GM21723 (cell line): ENCODE data around the gene WFIKKN1.

Experiments
- ATAC-seq: cut with Tn5 transposase; IDR thresholded peaks from one replicate; pipeline ENCODE4 v1.9.1; 2021; ENCODE audit warnings: mild to moderate bottlenecking, moderate library complexity; ENCODE audit not compliant: unreplicated experiment

The WFIKKN1 gene

GRCh38 chr16:672371-672770 is 41.6 kb downstream of the WFIKKN1 start:
- no peak for ATAC-seq

DNA sequence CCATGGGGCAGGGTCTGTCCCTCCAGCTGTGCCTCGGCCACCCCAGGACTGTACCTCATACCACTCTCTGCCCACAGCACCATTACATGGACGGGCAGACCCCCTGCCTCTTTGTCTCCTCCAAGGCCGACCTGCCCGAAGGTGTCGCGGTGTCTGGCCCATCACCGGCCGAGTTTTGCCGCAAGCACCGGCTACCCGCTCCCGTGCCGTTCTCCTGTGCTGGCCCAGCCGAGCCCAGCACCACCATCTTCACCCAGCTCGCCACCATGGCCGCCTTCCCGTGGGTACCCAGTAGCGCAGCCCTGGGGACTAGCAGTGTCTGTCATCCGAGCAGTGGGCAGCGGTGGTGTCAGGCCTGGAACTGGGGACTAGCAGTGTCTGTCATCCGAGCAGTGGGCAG is 42.1 kb downstream of the WFIKKN1 start:
- ATAC-seq, result no peak

GRCh38 chr16:673399-673991 is 42.7 kb downstream of the WFIKKN1 start:
- no peak for ATAC-seq

DNA sequence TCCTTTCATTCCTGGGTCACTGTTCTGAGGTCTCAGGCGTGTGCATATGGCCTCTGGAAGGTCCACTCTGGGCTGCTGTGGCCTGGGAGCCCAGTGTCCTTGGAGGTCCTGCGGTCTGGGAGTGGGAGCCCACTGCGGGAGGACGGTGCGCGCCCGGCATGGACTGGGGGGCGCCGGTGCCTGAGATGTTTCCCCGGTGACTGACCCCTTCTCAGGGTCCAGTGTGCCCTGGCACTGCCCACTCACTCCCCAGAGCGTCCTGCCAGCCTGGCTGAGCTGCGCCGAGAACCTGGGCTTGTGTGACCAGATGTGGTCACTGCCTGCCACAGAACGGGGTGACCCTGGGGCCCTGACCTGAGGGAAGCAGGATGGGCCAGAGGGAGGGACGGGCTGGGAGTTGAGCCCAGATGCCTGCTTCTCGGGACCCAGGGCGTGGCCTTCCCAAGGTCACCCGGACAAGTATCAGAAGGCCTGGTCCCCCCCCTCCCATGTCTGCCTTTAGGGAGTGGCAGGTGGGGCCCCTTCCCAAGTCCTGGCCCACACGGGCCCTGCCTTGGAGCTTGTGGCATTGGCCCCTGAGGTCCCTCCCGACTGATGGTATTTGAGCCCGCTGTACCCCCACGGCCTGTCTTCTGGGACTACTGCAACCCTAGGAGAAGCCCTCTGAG is 43.6 kb downstream of the WFIKKN1 start:
- no peak for ATAC-seq

- ATAC-seq, result no peak
Observed at GRCh38 chr16:674968-675883, 44.4 kb downstream of the WFIKKN1 start, which contains the start of gene RHBDL1. RHBDL1 (plus strand) TSS chr16:675671; CDS start chr16:675791, 120 bp downstream.

- ATAC-seq, result no peak
Observed at GRCh38 chr16:675884-676564, 45.2 kb downstream of the WFIKKN1 start.

- no peak for ATAC-seq
Observed at GRCh38 chr16:676565-676902, 45.7 kb downstream of the WFIKKN1 start.

GRCh38 chr16:676913-677312 is 46.1 kb downstream of the WFIKKN1 start:
- ATAC-seq, result no peak

DNA sequence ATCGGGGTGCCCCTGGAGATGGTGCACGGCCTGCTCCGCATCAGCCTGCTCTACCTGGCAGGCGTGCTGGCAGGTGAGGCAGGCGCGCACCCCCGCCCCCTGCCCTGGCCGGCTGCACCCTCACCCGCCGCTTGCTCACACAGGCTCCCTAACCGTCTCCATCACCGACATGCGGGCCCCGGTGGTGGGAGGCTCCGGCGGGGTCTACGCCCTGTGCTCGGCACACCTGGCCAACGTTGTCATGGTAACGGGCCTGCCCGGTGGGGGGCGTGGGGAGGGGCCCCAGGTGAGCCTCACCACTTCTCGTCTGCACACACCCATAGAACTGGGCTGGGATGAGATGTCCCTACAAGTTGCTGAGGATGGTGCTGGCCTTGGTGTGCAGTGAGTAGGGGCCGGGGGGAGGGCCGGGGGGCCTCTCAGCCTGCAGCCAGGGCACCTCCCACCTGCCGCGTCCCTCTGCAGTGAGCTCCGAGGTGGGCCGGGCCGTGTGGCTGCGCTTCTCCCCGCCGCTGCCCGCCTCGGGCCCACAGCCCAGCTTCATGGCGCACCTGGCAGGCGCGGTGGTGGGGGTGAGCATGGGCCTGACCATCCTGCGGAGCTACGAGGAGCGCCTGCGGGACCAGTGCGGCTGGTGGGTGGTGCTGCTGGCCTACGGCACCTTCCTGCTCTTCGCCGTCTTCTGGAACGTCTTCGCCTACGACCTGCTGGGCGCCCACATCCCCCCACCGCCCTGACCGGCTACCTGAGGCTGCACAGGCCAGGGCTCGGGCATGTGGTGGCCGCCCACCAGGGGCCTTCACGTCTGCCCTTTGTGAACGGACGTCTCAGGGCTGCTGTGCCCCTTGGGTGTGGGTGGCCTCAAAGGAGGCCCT is 46.8 kb downstream of the WFIKKN1 start:
- no peak for ATAC-seq

DNA sequence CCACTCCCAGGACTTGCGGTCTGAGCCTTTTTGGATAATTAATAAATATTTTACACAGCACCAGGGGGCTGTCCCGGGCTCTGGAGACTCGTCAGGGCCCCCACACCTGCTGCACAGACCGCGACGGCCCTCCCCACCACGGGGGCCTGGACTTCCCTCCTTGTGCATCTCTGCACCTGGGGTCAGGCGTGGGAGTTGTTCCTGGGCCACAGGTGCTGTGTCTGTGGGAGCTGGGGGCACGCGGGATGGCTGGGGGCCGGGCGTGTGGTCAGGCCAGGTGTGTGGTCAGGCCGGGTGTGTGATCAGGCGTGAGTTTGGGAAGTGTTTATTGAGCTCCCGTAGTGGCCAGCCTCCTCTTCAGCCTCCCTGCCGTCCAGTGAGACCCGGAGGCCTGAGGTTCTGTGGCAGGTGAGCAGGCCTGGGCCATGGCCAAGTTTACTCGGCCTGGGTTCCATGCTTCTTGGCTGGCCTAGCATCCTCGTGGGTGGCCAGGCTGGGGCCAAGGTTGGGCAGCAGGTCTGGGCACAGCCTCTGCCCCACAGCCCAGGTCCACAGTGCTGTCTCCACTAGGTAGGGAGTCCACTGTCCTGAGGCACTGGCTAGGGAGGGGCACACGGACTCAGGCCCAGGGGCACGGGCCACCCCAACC is 47.5 kb downstream of the WFIKKN1 start:
- ATAC-seq, result no peak

- no peak for ATAC-seq
Observed at GRCh38 chr16:678858-679813, 48.4 kb downstream of the WFIKKN1 start.

DNA sequence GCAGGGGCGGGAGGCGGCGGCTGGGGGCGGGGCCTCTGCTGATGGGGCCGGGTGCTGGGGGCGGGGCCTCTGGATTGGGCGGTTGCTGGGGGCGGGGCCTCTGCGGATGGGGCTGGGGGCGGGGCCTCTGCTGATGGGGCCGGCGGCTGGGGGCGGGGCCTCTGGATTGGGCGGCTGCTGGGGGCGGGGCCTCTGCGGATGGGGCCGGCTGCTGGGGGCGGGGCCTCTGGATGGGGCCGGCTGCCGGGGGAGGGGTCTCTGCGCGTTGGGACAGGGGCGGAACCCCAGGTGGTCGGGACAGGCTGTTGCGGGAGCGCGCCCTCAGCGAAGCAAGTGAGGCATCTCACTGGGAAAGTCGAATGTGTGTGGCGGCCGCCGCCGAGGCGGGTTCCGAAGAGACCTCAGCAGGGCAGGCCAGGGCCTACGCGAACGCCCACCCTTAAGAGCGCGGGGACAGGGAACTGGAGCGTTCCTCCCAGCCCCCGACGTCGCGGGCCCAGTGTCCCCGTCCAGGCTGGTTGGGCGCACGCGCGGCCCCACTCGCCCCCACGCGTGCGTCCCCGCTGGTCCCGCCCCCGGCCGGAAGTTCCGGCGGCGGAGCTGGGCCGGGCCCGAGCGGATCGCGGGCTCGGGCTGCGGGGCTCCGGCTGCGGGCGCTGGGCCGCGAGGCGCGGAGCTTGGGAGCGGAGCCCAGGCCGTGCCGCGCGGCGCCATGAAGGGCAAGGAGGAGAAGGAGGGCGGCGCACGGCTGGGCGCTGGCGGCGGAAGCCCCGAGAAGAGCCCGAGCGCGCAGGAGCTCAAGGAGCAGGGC is 49.2 kb downstream of the WFIKKN1 start, which contains the start of gene STUB1:
STUB1 (plus strand) TSS at position 597 of the 811 bp plus-strand sequence; CDS start at position 713, 116 bp downstream.
- peak; percentile 38 for ATAC-seq

GRCh38 chr16:680625-680945 is 49.8 kb downstream of the WFIKKN1 start:
- no peak for ATAC-seq

DNA sequence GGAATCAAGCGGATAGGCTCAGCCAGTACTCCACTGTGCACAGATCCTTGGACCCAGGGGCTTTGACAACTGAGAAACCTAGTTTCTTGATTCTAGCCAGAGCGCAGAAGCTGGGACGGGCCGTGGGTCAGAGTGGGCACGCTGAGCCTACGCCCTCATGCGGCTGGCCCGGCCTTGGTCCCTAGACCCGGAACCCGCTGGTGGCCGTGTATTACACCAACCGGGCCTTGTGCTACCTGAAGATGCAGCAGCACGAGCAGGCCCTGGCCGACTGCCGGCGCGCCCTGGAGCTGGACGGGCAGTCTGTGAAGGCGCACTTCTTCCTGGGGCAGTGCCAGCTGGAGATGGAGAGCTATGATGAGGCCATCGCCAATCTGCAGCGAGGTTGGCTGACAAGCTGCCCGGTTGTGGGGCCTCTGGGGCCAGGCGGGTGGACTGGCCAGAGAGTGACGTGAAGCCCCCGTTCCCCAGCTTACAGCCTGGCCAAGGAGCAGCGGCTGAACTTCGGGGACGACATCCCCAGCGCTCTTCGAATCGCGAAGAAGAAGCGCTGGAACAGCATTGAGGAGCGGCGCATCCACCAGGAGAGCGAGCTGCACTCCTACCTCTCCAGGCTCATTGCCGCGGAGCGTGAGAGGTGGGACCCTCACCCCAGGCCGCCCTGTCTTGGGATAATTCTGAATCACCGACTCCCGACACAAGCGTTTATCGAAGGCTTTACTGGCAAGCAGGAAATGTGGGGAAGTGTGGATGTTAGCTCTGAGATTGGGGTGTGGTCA is 50.4 kb downstream of the WFIKKN1 start:
- no peak for ATAC-seq

DNA sequence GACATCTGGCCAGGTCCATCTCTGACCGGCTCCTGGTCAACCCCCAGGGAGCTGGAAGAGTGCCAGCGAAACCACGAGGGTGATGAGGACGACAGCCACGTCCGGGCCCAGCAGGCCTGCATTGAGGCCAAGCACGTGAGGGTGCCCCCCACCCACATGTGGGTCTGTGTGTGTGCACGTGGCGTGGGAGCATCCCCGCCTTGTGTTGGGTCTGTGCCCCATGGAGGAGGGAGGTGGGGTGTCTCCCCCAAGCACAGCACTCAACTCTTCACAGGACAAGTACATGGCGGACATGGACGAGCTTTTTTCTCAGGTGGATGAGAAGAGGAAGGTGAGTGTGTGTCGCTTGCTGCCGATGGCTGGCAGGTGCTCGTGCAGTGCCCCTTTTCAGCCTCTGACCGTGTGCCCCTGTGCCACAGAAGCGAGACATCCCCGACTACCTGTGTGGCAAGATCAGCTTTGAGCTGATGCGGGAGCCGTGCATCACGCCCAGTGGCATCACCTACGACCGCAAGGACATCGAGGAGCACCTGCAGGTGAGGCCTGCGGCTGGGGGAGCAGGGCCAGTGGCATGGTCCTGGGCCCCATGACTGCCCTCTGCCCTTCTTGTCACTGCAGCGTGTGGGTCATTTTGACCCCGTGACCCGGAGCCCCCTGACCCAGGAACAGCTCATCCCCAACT is 51.1 kb downstream of the WFIKKN1 start:
- no peak for ATAC-seq
